Measurements from ENCODE around the gene NUMA1. TPM values are rescaled to one million over a fixed set of nuclear protein-coding genes. Genes with fewer than 3 reads are reported as not detected.

The NUMA1 gene
- polyA plus RNA-seq, 1 donor (not counting 4 experiments of a cell fraction or from before 2014, with no cell fraction given): 38.8 TPM

GRCh38 chr11:72013765-72014711, 66.3 kb downstream of the NUMA1 start:
- Histone ChIP-seq H3K4me1 (ENCODE audit: control insufficient read depth, extremely low read depth, insufficient read depth, low read length) (peaks cover 19% of the 10 kb centered on the region), H3K9me3 (ENCODE audit: control insufficient read depth, low read depth, low read length) (no peaks in the 10 kb centered on the region), H4K20me1 (ENCODE audit: control insufficient read depth, extremely low read depth, insufficient read depth, low read length) (peaks cover 5% of the 10 kb centered on the region), H3K9me1 (ENCODE audit: control insufficient read depth, extremely low read depth, insufficient read depth, low read length) (no peaks in the 10 kb centered on the region), H3K4me3 (ENCODE audit: control insufficient read depth in 2 of 3, extremely low read depth in 1 of 3, insufficient read depth in 2 of 3, low read depth in 1 of 3, low read length in 3 of 3) (no peak overlapping the region), H3K27me3 (ENCODE audit: control insufficient read depth, extremely low read depth, insufficient read depth, low read length) (no peaks in the 10 kb centered on the region), H2AFZ (ENCODE audit: control insufficient read depth, low read length) (no peak overlapping the region), H3K9ac (ENCODE audit: control insufficient read depth, extremely low read depth, insufficient read depth, low read length) (no peak overlapping the region), H3K4me2 (ENCODE audit: control insufficient read depth, extremely low read depth, insufficient read depth, low read depth, low read length) (peak overlapping the region; percentile 40), H3K79me2 (ENCODE audit: control insufficient read depth, insufficient read depth, low read length) (peaks cover 8% of the 10 kb centered on the region), H3K27ac (ENCODE audit: control insufficient read depth, insufficient read depth, low read length) (no peak overlapping the region), H3K36me3 (ENCODE audit: control insufficient read depth in 2 of 2, extremely low read depth in 1 of 2, insufficient read depth in 2 of 2, low read length in 2 of 2) (peaks cover 46 to 58% of the 10 kb centered on the region in 2 experiments)
- TF ChIP-seq, protein P1, sequence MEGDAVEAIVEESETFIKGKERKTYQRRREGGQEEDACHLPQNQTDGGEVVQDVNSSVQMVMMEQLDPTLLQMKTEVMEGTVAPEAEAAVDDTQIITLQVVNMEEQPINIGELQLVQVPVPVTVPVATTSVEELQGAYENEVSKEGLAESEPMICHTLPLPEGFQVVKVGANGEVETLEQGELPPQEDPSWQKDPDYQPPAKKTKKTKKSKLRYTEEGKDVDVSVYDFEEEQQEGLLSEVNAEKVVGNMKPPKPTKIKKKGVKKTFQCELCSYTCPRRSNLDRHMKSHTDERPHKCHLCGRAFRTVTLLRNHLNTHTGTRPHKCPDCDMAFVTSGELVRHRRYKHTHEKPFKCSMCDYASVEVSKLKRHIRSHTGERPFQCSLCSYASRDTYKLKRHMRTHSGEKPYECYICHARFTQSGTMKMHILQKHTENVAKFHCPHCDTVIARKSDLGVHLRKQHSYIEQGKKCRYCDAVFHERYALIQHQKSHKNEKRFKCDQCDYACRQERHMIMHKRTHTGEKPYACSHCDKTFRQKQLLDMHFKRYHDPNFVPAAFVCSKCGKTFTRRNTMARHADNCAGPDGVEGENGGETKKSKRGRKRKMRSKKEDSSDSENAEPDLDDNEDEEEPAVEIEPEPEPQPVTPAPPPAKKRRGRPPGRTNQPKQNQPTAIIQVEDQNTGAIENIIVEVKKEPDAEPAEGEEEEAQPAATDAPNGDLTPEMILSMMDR (optimal IDR thresholded peaks at IDR 0.05 in 1 of 3, IDR thresholded peaks at IDR 0.05 in 1 of 3, conservative IDR thresholded peaks at IDR 0.05 in 1 of 3; ENCODE audit: extremely low read depth in 1 of 3, insufficient read depth in 2 of 3, low read length in 3 of 3): no peak
- no peak for TF ChIP-seq EZH2 (IDR thresholded peaks at IDR 0.05; ENCODE audit: low read length)
- dilution Hi-C loops (cut with MboI; ENCODE audit: extremely low pct_ligation_motif_present, low sequenced_read_pairs): no loop called here
- DNase-seq (ENCODE audit: low read depth, low spot score) (no peak), FAIRE-seq (no peak)

DNA sequence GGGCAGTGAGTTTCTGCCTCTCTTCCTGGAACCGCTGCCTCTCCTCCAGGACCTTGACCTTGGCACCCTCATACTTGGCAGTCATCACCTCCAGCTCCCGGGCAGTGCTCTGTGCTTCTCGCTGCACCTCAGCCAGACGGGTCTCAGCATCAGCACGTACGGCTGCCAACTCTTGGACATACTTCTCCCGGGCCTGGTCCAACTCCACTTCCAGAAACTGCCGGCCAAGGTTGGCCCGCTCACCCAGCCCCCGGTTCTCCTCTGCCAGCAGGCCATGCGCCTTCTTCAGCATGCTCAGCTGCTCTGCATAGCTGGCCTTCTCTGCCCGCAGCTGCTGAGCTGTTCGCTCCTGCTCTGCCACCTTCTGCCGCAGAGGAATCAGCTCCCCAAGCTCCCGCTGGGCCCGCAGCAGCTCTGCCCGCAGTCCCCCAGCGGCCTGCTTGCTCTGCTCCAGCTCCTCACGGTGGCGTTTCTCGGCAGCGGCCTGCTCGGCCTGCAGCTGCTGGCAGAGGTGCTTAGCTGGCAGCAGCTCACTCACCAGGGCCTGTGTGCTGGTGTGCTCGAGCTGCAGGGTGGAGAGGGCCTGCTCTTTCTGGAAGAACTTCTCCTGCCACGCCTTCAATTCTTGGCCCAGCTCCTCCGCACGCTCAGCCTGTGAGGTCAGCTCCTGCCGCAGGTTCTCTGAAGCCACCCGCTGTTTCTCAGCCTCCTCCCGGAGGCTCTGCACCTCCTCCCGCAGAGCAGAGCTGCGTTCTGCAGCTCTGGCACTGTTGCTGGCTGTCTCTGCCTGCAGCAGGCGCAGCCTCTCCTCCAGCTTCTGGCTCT, 67.2 kb downstream of the NUMA1 start:
- peak overlapping the region; percentile 40 for H3K4me2 ChIP-seq (ENCODE audit: control insufficient read depth, extremely low read depth, insufficient read depth, low read depth, low read length)
- H3K4me3 ChIP-seq (ENCODE audit: control insufficient read depth in 2 of 3, extremely low read depth in 1 of 3, insufficient read depth in 2 of 3, low read depth in 1 of 3, low read length in 3 of 3): no peak overlapping the region
- H4K20me1 ChIP-seq (ENCODE audit: control insufficient read depth, extremely low read depth, insufficient read depth, low read length): peaks cover 5% of the 10 kb centered on the region
- H3K79me2 ChIP-seq (ENCODE audit: control insufficient read depth, insufficient read depth, low read length): peaks cover 8% of the 10 kb centered on the region
- H3K4me1 ChIP-seq (ENCODE audit: control insufficient read depth, extremely low read depth, insufficient read depth, low read length): peaks cover 19% of the 10 kb centered on the region
- no peaks in the 10 kb centered on the region for H3K9me1 ChIP-seq (ENCODE audit: control insufficient read depth, extremely low read depth, insufficient read depth, low read length)
- no peak overlapping the region for H3K9ac ChIP-seq (ENCODE audit: control insufficient read depth, extremely low read depth, insufficient read depth, low read length)
- no peaks in the 10 kb centered on the region for H3K27me3 ChIP-seq (ENCODE audit: control insufficient read depth, extremely low read depth, insufficient read depth, low read length)
- H3K27ac ChIP-seq (ENCODE audit: control insufficient read depth, insufficient read depth, low read length): peak overlapping the region; percentile 6
- no peaks in the 10 kb centered on the region for H3K9me3 ChIP-seq (ENCODE audit: control insufficient read depth, low read depth, low read length)
- H3K36me3 ChIP-seq (ENCODE audit: control insufficient read depth in 2 of 2, extremely low read depth in 1 of 2, insufficient read depth in 2 of 2, low read length in 2 of 2): peaks cover 46 to 54% of the 10 kb centered on the region in 2 experiments
- H2AFZ ChIP-seq (ENCODE audit: control insufficient read depth, low read length): no peak overlapping the region
- DNase-seq (ENCODE audit: low read depth, low spot score): peak; percentile 50
- dilution Hi-C loops (cut with MboI; ENCODE audit: extremely low pct_ligation_motif_present, low sequenced_read_pairs): no loop called here
- no peak for TF ChIP-seq EZH2 (IDR thresholded peaks at IDR 0.05; ENCODE audit: low read length)
- TF ChIP-seq, protein P1 (optimal IDR thresholded peaks at IDR 0.05 in 1 of 3, IDR thresholded peaks at IDR 0.05 in 1 of 3, conservative IDR thresholded peaks at IDR 0.05 in 1 of 3; ENCODE audit: extremely low read depth in 1 of 3, insufficient read depth in 2 of 3, low read length in 3 of 3): peak in 2 of 3 experiments; percentile 28 to 42
- FAIRE-seq: peak; percentile 69

Data from keratinocyte (primary cell).